ENCODE data around the gene HMBS. TPM values are rescaled to one million over a fixed set of nuclear protein-coding genes. Genes with fewer than 3 reads are reported as not detected.

The HMBS gene
- total and polyA plus RNA-seq, 2 experiments from 2014 or later = 10.9 to 37.7 TPM

GRCh38 chr11:119116601-119117000 lies 31.9 kb downstream of the HMBS start:
- DNase-seq (ENCODE audit: low spot score) = no peak
- TF ChIP-seq EZH2 (IDR thresholded peaks at IDR 0.05; ENCODE audit: borderline replicate concordance) (no peak), EZH2phosphoT487 (IDR thresholded peaks at IDR 0.05; ENCODE audit: low read depth, severe bottlenecking, unreplicated experiment) (no peak)
- TF ChIP-seq, protein P1, sequence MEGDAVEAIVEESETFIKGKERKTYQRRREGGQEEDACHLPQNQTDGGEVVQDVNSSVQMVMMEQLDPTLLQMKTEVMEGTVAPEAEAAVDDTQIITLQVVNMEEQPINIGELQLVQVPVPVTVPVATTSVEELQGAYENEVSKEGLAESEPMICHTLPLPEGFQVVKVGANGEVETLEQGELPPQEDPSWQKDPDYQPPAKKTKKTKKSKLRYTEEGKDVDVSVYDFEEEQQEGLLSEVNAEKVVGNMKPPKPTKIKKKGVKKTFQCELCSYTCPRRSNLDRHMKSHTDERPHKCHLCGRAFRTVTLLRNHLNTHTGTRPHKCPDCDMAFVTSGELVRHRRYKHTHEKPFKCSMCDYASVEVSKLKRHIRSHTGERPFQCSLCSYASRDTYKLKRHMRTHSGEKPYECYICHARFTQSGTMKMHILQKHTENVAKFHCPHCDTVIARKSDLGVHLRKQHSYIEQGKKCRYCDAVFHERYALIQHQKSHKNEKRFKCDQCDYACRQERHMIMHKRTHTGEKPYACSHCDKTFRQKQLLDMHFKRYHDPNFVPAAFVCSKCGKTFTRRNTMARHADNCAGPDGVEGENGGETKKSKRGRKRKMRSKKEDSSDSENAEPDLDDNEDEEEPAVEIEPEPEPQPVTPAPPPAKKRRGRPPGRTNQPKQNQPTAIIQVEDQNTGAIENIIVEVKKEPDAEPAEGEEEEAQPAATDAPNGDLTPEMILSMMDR (IDR thresholded peaks at IDR 0.05; ENCODE audit: poor library complexity) = no peak
- Histone ChIP-seq H3K4me3 (no peak overlapping the region), H3K36me3 (replicated peaks; ENCODE audit: insufficient read depth, low read depth) (no peaks in the 10 kb centered on the region), H4K20me1 (ENCODE audit: insufficient read depth, poor library complexity, severe bottlenecking) (no peaks in the 10 kb centered on the region), H3K9me2 (replicated peaks; ENCODE audit: insufficient read depth) (no peaks in the 10 kb centered on the region), H2AFZ (no peak overlapping the region), H3K79me2 (no peaks in the 10 kb centered on the region), H3K4me2 (no peak overlapping the region), H3K9me3 (ENCODE audit: low read depth) (no peaks in the 10 kb centered on the region), H3K27ac (no peak overlapping the region), H3K4me1 (ENCODE audit: insufficient read depth) (no peaks in the 10 kb centered on the region), H3K27me3 (no peaks in the 10 kb centered on the region)
- 89% methylated on average over 5 of the region's 5 CpGs for WGBS (ENCODE audit: low lambda C conversion rate, missing lambda C conversion rate)

DNA sequence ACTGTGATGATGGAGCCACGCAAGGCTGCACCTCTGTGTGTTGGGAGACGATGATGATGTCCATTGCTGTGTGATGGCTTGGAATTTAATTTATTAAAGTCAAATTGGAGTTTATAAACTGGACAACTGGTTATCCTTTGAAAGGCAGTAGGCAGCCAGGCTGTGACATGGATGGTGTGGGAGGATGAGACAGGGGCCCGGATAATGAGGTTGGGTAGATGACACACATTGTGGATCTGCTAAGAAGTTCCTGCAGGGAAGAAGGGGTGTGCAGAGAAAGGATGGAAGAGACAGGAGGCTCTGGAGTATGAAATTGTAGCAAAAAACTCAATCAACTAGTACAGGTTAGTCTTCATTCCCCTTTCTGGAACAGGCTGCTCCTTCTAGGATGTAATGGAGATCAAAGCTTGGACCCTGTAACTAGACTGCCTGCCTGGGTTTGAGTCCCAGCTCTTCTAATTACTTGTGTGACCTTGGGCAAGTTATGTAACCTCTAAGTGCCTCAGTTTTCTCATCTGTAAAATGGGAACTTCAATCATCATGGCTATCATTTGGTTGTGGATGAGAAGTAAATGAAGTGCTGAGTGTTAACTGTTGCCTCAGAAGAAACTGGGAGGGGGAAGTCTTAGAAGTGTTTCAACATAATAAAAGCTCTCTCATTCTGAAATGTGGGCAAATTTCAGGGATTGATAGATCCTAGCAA lies 32.5 kb downstream of the HMBS start:
- H3K9me2 ChIP-seq (replicated peaks; ENCODE audit: insufficient read depth) = no peaks in the 10 kb centered on the region
- no peak for DNase-seq (ENCODE audit: low spot score)
- H3K36me3 ChIP-seq (replicated peaks; ENCODE audit: insufficient read depth, low read depth) = no peaks in the 10 kb centered on the region
- H3K4me1 ChIP-seq (ENCODE audit: insufficient read depth) = peaks cover 1% of the 10 kb centered on the region
- no peaks in the 10 kb centered on the region for H4K20me1 ChIP-seq (ENCODE audit: insufficient read depth, poor library complexity, severe bottlenecking)
- H3K27me3 ChIP-seq = no peaks in the 10 kb centered on the region
- WGBS (ENCODE audit: low lambda C conversion rate, missing lambda C conversion rate) = 95% methylated on average over 3 of the region's 3 CpGs
- H3K9me3 ChIP-seq (ENCODE audit: low read depth) = no peaks in the 10 kb centered on the region
- no peak overlapping the region for H3K4me2 ChIP-seq
- no peak for TF ChIP-seq EZH2 (IDR thresholded peaks at IDR 0.05; ENCODE audit: borderline replicate concordance)
- H2AFZ ChIP-seq = no peak overlapping the region
- peaks cover 4% of the 10 kb centered on the region for H3K79me2 ChIP-seq
- no peak overlapping the region for H3K27ac ChIP-seq
- H3K4me3 ChIP-seq = no peak overlapping the region

DNA sequence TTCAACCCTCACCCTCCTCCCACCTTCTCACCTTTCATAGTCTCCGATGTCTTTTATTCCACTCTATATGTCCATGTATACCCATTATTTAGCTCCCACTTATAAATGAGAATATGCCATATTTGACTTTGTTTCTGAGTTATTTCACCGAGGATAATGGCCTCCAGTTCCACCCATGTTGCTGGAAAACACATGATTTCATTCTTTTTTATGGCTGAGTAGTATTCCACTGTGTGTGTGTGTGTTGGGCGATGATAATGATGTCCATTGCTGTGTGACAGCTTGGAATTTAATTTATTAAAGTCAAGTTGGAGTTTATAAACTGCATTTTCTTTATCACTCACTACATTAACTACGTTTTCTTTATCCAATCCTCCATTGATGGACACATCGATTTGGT lies 33.5 kb downstream of the HMBS start:
- WGBS (ENCODE audit: low lambda C conversion rate, missing lambda C conversion rate) = 96% methylated on average over 5 of the region's 5 CpGs
- no peak for TF ChIP-seq EZH2phosphoT487 (IDR thresholded peaks at IDR 0.05; ENCODE audit: low read depth, severe bottlenecking, unreplicated experiment)

GRCh38 chr11:119118946-119119345 lies 34.3 kb downstream of the HMBS start:
- H3K36me3 ChIP-seq (replicated peaks; ENCODE audit: insufficient read depth, low read depth) = no peaks in the 10 kb centered on the region
- H3K4me3 ChIP-seq = no peak overlapping the region
- H3K9me3 ChIP-seq (ENCODE audit: low read depth) = no peaks in the 10 kb centered on the region
- no peak for DNase-seq (ENCODE audit: low spot score)
- H3K4me1 ChIP-seq (ENCODE audit: insufficient read depth) = peaks cover 7% of the 10 kb centered on the region
- TF ChIP-seq, protein P1 (IDR thresholded peaks at IDR 0.05; ENCODE audit: poor library complexity) = no peak
- TF ChIP-seq EZH2phosphoT487 (IDR thresholded peaks at IDR 0.05; ENCODE audit: low read depth, severe bottlenecking, unreplicated experiment) = no peak
- no peak for TF ChIP-seq EZH2 (IDR thresholded peaks at IDR 0.05; ENCODE audit: borderline replicate concordance)
- peaks cover 5% of the 10 kb centered on the region for H4K20me1 ChIP-seq (ENCODE audit: insufficient read depth, poor library complexity, severe bottlenecking)
- H3K79me2 ChIP-seq = peaks cover 22% of the 10 kb centered on the region
- no peak overlapping the region for H2AFZ ChIP-seq
- WGBS (ENCODE audit: low lambda C conversion rate, missing lambda C conversion rate) = 97% methylated on average over 1 of the region's 1 CpG
- H3K27me3 ChIP-seq = no peaks in the 10 kb centered on the region
- H3K4me2 ChIP-seq = no peak overlapping the region
- H3K9me2 ChIP-seq (replicated peaks; ENCODE audit: insufficient read depth) = no peaks in the 10 kb centered on the region
- H3K27ac ChIP-seq = no peak overlapping the region

More for the DNA sequence above, 33.5 kb downstream of the HMBS start:
- Histone ChIP-seq H4K20me1 (ENCODE audit: insufficient read depth, poor library complexity, severe bottlenecking) (peaks cover 5% of the 10 kb centered on the region), H3K79me2 (peaks cover 15% of the 10 kb centered on the region), H3K4me1 (ENCODE audit: insufficient read depth) (peaks cover 7% of the 10 kb centered on the region), H3K27me3 (no peaks in the 10 kb centered on the region), H3K9me2 (replicated peaks; ENCODE audit: insufficient read depth) (no peaks in the 10 kb centered on the region), H3K4me2 (no peak overlapping the region), H3K4me3 (no peak overlapping the region), H3K27ac (no peak overlapping the region), H3K36me3 (replicated peaks; ENCODE audit: insufficient read depth, low read depth) (no peaks in the 10 kb centered on the region), H2AFZ (no peak overlapping the region), H3K9me3 (ENCODE audit: low read depth) (no peaks in the 10 kb centered on the region)
- no peak for DNase-seq (ENCODE audit: low spot score)
